Kidney (tissue), 14 donors: ENCODE results near the gene AURKA. TPM values are rescaled to one million over a fixed set of nuclear protein-coding genes. Genes with fewer than 3 reads are reported as not detected.

Source experiments
- DNase-seq, 5 donors: peaks; one replicate each; pipeline ENCODE4 v3.0.0-alpha.2; 2013 to 2020
- FAIRE-seq: peaks from 2 replicates; lab custom pipeline; 2012; peaks lifted over from hg19 to GRCh38; lab: Jason Lieb, UNC
- H3K27ac ChIP-seq, 2 donors: one replicate each; pipeline ENCODE4 v1.7.0; 2013; ENCODE audit warnings: low read depth in 2 of 2, low read length in 2 of 2, inconsistent platforms in 1 of 2
- H3K27me3 ChIP-seq: one replicate; pipeline ENCODE4 v1.7.1; 2013; ENCODE audit warnings: low read length, inconsistent platforms; ENCODE audit not compliant: control insufficient read depth, insufficient read depth
- H3K36me3 ChIP-seq, 3 donors: one replicate each; pipeline versions ENCODE4 v1.7.0 to v1.7.1; 2013; ENCODE audit warnings: low read length in 3 of 3, control low read depth in 1 of 3, inconsistent platforms in 1 of 3; ENCODE audit not compliant: insufficient read depth in 3 of 3, control insufficient read depth in 2 of 3
- H3K4me1 ChIP-seq, 3 donors: one replicate each; pipeline versions ENCODE4 v1.7.0 to v1.7.1; 2013; ENCODE audit warnings: low read length in 3 of 3, inconsistent platforms in 1 of 3, low read depth in 1 of 3; ENCODE audit not compliant: control insufficient read depth in 2 of 3, insufficient read depth in 2 of 3
- H3K4me3 ChIP-seq, 3 donors: one replicate each; pipeline versions ENCODE4 v1.7.0 to v1.8.1; 2013; ENCODE audit warnings: low read length in 3 of 3, control low read depth in 1 of 3, inconsistent platforms in 1 of 3
- H3K9ac ChIP-seq, 3 donors: one replicate each; pipeline versions ENCODE4 v1.7.0 to v1.7.1; 2013; ENCODE audit warnings: low read length in 3 of 3, control low read depth in 1 of 3, inconsistent platforms in 1 of 3
- H3K9me3 ChIP-seq, 3 donors: one replicate each; pipeline versions ENCODE4 v1.7.0 to v1.7.1; 2013; ENCODE audit warnings: low read length in 3 of 3, control low read depth in 1 of 3, inconsistent platforms in 1 of 3; ENCODE audit not compliant: control insufficient read depth in 2 of 3, insufficient read depth in 1 of 3
- intact Hi-C: fragments of 100-400 bp; cut with DNase I; formaldehyde crosslinking; loops from one replicate; pipeline ENCODE4 v1.11.1; 2022
- polyA plus RNA-seq: library from polyadenylated mRNA; stranded (reverse); fragments of 350-450 nt; fragmentation: Illumina TruSeq; extraction: RNeasy Lipid Tissue Mini Kit (QIAGEN cat#74804); gene quantifications from one replicate; pipeline ENCODE4 v1.2.3, GENCODE V29; 2014; ENCODE audit warnings: low read depth, low replicate concordance; ENCODE audit not compliant: insufficient read depth
- total RNA-seq: library from RNA; stranded (reverse); fragmentation: NEBNext Ultra II Directional; extraction: Animal tissue kit (Norgen Biotek cat#: 25700); gene quantifications from one replicate; pipeline ENCODE4 v1.2.1, GENCODE V29; 2021
- TF ChIP-seq, protein P1 (sequence below): IDR thresholded peaks from 3 replicates; pipeline ENCODE4 v1.5.1; 2012; ENCODE audit warnings: mild to moderate bottlenecking, moderate library complexity, borderline replicate concordance; ENCODE audit not compliant: insufficient read depth; ENCODE audit errors: extremely low read depth
- donor health status: control.
- donor health status: control.
- donor health status: control.
- donor health status: control.
- donor health status: control.
- donor health status: DM: yes; HTN: yes; CAD: no.
- donor health status: Normal renal cell carcinoma (clear cell type).

Gene AURKA
- total and polyA plus RNA-seq, 2 donors from 2014 or later = 2.7 to 3.3 TPM

DNA sequence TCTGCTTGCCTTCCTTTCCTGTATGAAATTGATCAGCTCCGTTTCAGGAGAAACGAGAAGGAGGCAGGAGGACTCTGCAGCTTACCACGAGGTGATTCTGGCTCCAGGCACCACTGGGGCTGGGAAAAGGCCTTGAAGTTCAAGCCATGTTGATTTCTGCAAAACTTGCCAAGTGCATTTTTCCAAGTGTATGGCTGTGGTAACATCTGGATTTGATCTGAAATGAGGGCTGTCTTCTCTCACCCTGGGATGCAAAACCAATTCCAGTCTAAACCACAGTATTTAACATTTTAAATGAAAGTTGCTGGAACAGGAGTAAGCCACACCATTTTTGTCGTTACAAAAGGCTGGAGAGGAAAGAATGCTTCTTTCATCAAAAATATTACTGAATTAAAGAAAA, 69.3 kb downstream of the AURKA start:
- TF ChIP-seq, protein P1, sequence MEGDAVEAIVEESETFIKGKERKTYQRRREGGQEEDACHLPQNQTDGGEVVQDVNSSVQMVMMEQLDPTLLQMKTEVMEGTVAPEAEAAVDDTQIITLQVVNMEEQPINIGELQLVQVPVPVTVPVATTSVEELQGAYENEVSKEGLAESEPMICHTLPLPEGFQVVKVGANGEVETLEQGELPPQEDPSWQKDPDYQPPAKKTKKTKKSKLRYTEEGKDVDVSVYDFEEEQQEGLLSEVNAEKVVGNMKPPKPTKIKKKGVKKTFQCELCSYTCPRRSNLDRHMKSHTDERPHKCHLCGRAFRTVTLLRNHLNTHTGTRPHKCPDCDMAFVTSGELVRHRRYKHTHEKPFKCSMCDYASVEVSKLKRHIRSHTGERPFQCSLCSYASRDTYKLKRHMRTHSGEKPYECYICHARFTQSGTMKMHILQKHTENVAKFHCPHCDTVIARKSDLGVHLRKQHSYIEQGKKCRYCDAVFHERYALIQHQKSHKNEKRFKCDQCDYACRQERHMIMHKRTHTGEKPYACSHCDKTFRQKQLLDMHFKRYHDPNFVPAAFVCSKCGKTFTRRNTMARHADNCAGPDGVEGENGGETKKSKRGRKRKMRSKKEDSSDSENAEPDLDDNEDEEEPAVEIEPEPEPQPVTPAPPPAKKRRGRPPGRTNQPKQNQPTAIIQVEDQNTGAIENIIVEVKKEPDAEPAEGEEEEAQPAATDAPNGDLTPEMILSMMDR = no peak
- no peak overlapping the region for H3K4me3 ChIP-seq
- H3K27me3 ChIP-seq = no peaks in the 10 kb centered on the region
- no peaks in the 10 kb centered on the region for H3K4me1 ChIP-seq
- H3K36me3 ChIP-seq = no peaks in the 10 kb centered on the region
- intact Hi-C loops = no loop called here
- no peaks in the 10 kb centered on the region for H3K9me3 ChIP-seq
- DNase-seq (no peak), FAIRE-seq (no peak)
- no peak overlapping the region for H3K9ac ChIP-seq
- H3K27ac ChIP-seq = no peak overlapping the region

Other genes starting within 250 kb of the AURKA start
- gene MC3R, start 143.5 kb downstream of the AURKA start, total RNA-seq = not detected
- not detected for gene MC3R, start 143.5 kb downstream of the AURKA start, polyA plus RNA-seq
- gene FAM210B, start 33.2 kb downstream of the AURKA start, total RNA-seq = 27.2 TPM
- gene FAM210B, start 33.2 kb downstream of the AURKA start, polyA plus RNA-seq = 34.5 TPM
- 30.7 TPM for gene CSTF1, start 430 bp upstream of the AURKA start, total RNA-seq
- 16.2 TPM for gene CSTF1, start 430 bp upstream of the AURKA start, polyA plus RNA-seq
- 3.0 TPM for gene CASS4, start 20.0 kb upstream of the AURKA start, total RNA-seq
- gene CASS4, start 20.0 kb upstream of the AURKA start, polyA plus RNA-seq = 0.22 TPM
- 75.1 TPM for gene RTF2, start 76.4 kb upstream of the AURKA start, total RNA-seq
- 112 TPM for gene RTF2, start 76.4 kb upstream of the AURKA start, polyA plus RNA-seq
- gene FAM209A, start 132.5 kb upstream of the AURKA start, total RNA-seq = 0.38 TPM
- not detected for gene FAM209A, start 132.5 kb upstream of the AURKA start, polyA plus RNA-seq
- gene FAM209B, start 141.0 kb upstream of the AURKA start, total RNA-seq = not detected
- gene FAM209B, start 141.0 kb upstream of the AURKA start, polyA plus RNA-seq = not detected
- gene TFAP2C, start 237.1 kb upstream of the AURKA start, total RNA-seq = 1.4 TPM
- gene TFAP2C, start 237.1 kb upstream of the AURKA start, polyA plus RNA-seq = 0.65 TPM